Posterior cingulate gyrus (tissue), 11 donors: Measurements from ENCODE around the gene C1QC.
"Not testable (repeated sequence)": the region's sequence is repeated elsewhere in the genome, so short reads cannot be mapped to it uniquely, and the experiment has no call there.

Experiments
- DNase-seq, 10 donors: peaks; one replicate each; pipeline versions ENCODE4 v3.0.0 to v3.0.0-alpha.2; 2020 to 2021; ENCODE audit warnings: mixed read lengths in 3 of 10
- intact Hi-C: fragments of 100-400 bp; cut with DNase I; formaldehyde crosslinking; loops from one replicate; pipeline ENCODE4 v1.15.1; 2023

C1QC gene

GRCh38 chr1:22641906-22642636 is 1.4 kb upstream of the C1QC start:
- DNase-seq = peak; percentile 70 to 97 (median 86)
- intact Hi-C loops = loop anchor here (1.0 to 2.0 kb wide), 2 partner anchors 113 to 222 kb away; no protein-coding TSS in a partner anchor

GRCh38 chr1:22643928-22644327 is 495 bp downstream of the C1QC start:
- intact Hi-C loops = no loop called here
- no peak for DNase-seq

- intact Hi-C loops = no loop called here
Observed at GRCh38 chr1:22645931-22646330, 2.5 kb downstream of the C1QC start.

GRCh38 chr1:22646384-22646783 is 3.0 kb downstream of the C1QC start:
- no peak for DNase-seq
- intact Hi-C loops = no loop called here

More at GRCh38 chr1:22645931-22646330, 2.5 kb downstream of the C1QC start:
- no peak for DNase-seq

- intact Hi-C loops = no loop called here
- no peak for DNase-seq
Observed at GRCh38 chr1:22650089-22650693, 6.8 kb downstream of the C1QC start.

GRCh38 chr1:22651941-22652856 is 8.8 kb downstream of the C1QC start:
- intact Hi-C loops = no loop called here
- no peak for DNase-seq

GRCh38 chr1:22652881-22653316 is 9.5 kb downstream of the C1QC start, which contains the start of gene C1QB:
TSS of gene C1QB (plus strand) at chr1:22653236. CDS start at chr1:22659463, 6,227 bp downstream.
- DNase-seq = peak in 6 of 10 donors; percentile 15 to 87 (median 34)
- intact Hi-C loops = no loop called here

- intact Hi-C loops = no loop called here
- DNase-seq = no peak
Observed at GRCh38 chr1:22654692-22655091, 11.3 kb downstream of the C1QC start.

- no peak for DNase-seq
- intact Hi-C loops = no loop called here
Observed at GRCh38 chr1:22658385-22659163, 15.1 kb downstream of the C1QC start.

GRCh38 chr1:22660716-22661241 is 17.3 kb downstream of the C1QC start:
- no peak for DNase-seq
- intact Hi-C loops = no loop called here

- no peak for DNase-seq
- intact Hi-C loops = no loop called here
Observed at GRCh38 chr1:22661880-22662279, 18.4 kb downstream of the C1QC start.

- intact Hi-C loops = no loop called here
- DNase-seq = no peak
Observed at GRCh38 chr1:22662318-22662717, 18.9 kb downstream of the C1QC start.

GRCh38 chr1:22662986-22663408 is 19.6 kb downstream of the C1QC start:
- intact Hi-C loops = no loop called here

GRCh38 chr1:22665752-22666151 is 22.3 kb downstream of the C1QC start:
- intact Hi-C loops = no loop called here
- peak in 3 of 10 donors; percentile 34 to 88 (median 36) for DNase-seq

More at GRCh38 chr1:22662986-22663408, 19.6 kb downstream of the C1QC start:
- no peak for DNase-seq

GRCh38 chr1:22666412-22666811 is 23.0 kb downstream of the C1QC start:
- intact Hi-C loops = no loop called here
- DNase-seq = no peak

- intact Hi-C loops = not testable (repeated sequence)
Observed at GRCh38 chr1:22668840-22669239, 25.4 kb downstream of the C1QC start.

GRCh38 chr1:22670352-22670975 is 27.0 kb downstream of the C1QC start:
- intact Hi-C loops = no loop called here
- DNase-seq = peak in 1 of 10 donors; percentile 65

More at GRCh38 chr1:22668840-22669239, 25.4 kb downstream of the C1QC start:
- DNase-seq = not testable (repeated sequence)

GRCh38 chr1:22671999-22672398 is 28.6 kb downstream of the C1QC start:
- intact Hi-C loops = no loop called here
- no peak for DNase-seq
